SK-N-SH treated with all-trans-retinoic acid at 6 μM for 48 hours (cell line): ENCODE data around the gene ATP11C.

Experiments used
- CSRNP3 ChIP-seq: fragments of 250-450 bp; sonication (Bioruptor Pico); IDR thresholded peaks from 2 replicates; pipeline ENCODE4 v1.5.1; 2021; ENCODE audit warnings: mild to moderate bottlenecking, moderate library complexity
- PATZ1 ChIP-seq: fragments of 250-450 bp; sonication (Bioruptor Pico); IDR thresholded peaks from 2 replicates; pipeline ENCODE4 v1.8.0; 2020; ENCODE audit warnings: mild to moderate bottlenecking, moderate library complexity, borderline replicate concordance
- PPARA ChIP-seq: fragments of 250-450 bp; sonication (Bioruptor Pico); IDR thresholded peaks from 2 replicates; pipeline ENCODE4 v1.5.0; 2020; ENCODE audit warnings: mild to moderate bottlenecking, borderline replicate concordance
- ZC3H10 ChIP-seq: fragments of 250-450 bp; sonication (Bioruptor Pico); IDR thresholded peaks from 2 replicates; pipeline ENCODE4 v1.5.1; 2021; ENCODE audit warnings: mild to moderate bottlenecking, moderate library complexity
- ZFP3 ChIP-seq: fragments of 250-450 bp; sonication (Bioruptor Pico); IDR thresholded peaks from 2 replicates; pipeline ENCODE4 v1.5.0; 2020; ENCODE audit warnings: mild to moderate bottlenecking, moderate library complexity
- ZFP30 ChIP-seq: fragments of 450-650 bp; formaldehyde crosslinking; IDR thresholded peaks from 2 replicates; pipeline ENCODE4 v1.5.0; 2022; ENCODE audit warnings: mild to moderate bottlenecking, moderate library complexity
- ZNF565 ChIP-seq: fragments of 450-650 bp; formaldehyde crosslinking; conservative IDR thresholded peaks from 2 replicates; pipeline ENCODE4 v1.5.0; 2020; ENCODE audit warnings: low read depth, mild to moderate bottlenecking, moderate library complexity

GRCh38 chrX:139795196-139795595, 137.7 kb downstream of the ATP11C start:
- TF ChIP-seq ZC3H10 (CRISPR knock-in tag), result no peak
- TF ChIP-seq CSRNP3 (CRISPR knock-in tag), result no peak
- TF ChIP-seq ZFP3 (CRISPR knock-in tag), result no peak
- no peak for TF ChIP-seq PPARA (CRISPR knock-in tag)
- no peak for TF ChIP-seq ZFP30 (CRISPR knock-in tag)
- TF ChIP-seq ZNF565 (CRISPR knock-in tag), result no peak
- no peak for TF ChIP-seq PATZ1 (CRISPR knock-in tag)
